Measurements from ENCODE around the gene TMEM30B.

TMEM30B gene

DNA sequence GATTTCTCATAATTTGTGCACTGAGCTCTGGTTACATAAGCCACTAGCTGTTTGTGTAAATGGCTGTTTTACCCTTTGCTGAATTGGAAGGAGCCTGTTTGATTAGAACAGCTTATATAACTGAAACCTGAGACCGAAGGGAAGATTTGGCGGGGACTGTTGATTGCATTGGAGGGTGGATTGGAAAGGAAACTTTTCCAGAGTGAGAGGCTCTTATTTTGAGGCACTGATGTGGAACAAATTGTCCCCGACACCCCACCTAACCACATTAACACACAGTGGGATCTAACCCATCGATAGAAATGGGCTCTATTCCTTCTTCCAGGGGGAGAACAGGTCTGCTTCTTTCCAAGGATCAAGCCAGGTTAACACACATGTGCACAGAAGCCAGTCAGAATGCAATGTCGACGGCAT is 51.7 kb downstream of the TMEM30B start:
- Histone ChIP-seq H3K4me3 (no peak overlapping the region), H3K9me3 (no peaks in the 10 kb centered on the region), H3K4me1 (no peaks in the 10 kb centered on the region), H3K36me3 (replicated peaks) (no peaks in the 10 kb centered on the region), H3K27me3 (ENCODE audit: low read depth) (peaks cover 4% of the 10 kb centered on the region; the same call in 1 of the 2 replicates)
- no peak for DNase-seq (ENCODE audit: low spot score in 2 of 2)
- in situ Hi-C loops (cut with MboI; ENCODE audit: low sequenced_read_pairs) = no loop called here

DNA sequence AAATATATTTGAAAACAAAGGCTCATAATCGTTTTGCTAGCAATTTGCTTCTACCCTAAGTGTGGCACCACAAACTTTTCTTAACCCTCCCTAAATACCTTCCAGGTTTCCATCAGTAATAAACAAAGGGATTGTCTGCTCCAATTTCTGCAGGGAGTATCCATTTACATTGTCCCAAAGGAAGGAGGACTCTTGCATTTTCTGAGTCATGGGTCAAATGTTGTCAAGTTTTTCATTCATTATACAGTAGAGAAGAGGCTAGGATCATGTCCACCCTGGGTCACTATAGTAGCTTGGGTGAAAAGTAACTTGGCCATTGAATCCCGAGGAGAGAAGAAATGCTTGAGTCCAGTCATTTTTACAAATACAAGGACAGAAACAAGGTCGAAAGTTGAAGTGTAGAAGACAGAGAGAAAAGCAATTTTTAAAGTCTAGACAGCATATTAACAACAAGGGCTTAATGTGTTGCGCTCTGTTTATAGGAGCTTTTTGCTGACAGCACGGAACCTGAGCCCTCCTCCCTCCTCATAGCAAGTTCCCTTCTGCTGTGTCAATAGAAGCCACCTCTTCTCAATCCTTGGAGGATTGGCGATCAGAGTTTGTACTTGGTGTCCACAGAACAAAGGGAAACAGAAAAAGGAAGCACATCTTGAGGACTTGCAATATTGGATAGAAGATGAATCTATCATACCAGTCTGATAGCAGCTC is 53.1 kb downstream of the TMEM30B start:
- no peak for DNase-seq (ENCODE audit: low spot score in 2 of 2)
- in situ Hi-C loops (cut with MboI; ENCODE audit: low sequenced_read_pairs) = no loop called here
- Histone ChIP-seq H3K4me3 (no peak overlapping the region), H3K36me3 (replicated peaks) (no peaks in the 10 kb centered on the region), H3K27me3 (ENCODE audit: low read depth) (peaks cover 4% of the 10 kb centered on the region; the same call in 1 of the 2 replicates), H3K9me3 (no peaks in the 10 kb centered on the region), H3K4me1 (no peaks in the 10 kb centered on the region)
